ENCODE measurements around the gene ADGRV1. TPM values are rescaled to one million over a fixed set of nuclear protein-coding genes. Genes with fewer than 3 reads are reported as not detected.

ADGRV1 gene
- total RNA-seq, result under 1 TPM in 1 of 2 experiments, not detected in 1; 0.26 TPM

GRCh38 chr5:90558344-90559192, at the start of gene ADGRV1:
TSS of gene ADGRV1 (plus strand) at chr5:90558797. CDS start at chr5:90558896, 99 bp downstream.
- Mint-ChIP-seq H3K27me3 (ENCODE audit: low read depth) (peaks cover 55% of the 10 kb centered on the region), H3K27ac (no peak within 1 kb of the TSS), H3K36me3 (ENCODE audit: low read depth) (no peaks in the 10 kb centered on the region), H3K9me3 (ENCODE audit: insufficient read depth) (no peaks in the 10 kb centered on the region), H3K4me1 (ENCODE audit: low read depth) (peaks cover 12% of the 10 kb centered on the region), H3K4me3 (peak within 1 kb of the TSS; percentile 49)
- POLR2A ChIA-PET, result no interaction called here
- CTCF ChIA-PET, result no interaction called here
- ATAC-seq, result peak; percentile 75
- DNase-seq, result no peak

- Mint-ChIP-seq H3K4me3 (no peak overlapping the region), H3K36me3 (ENCODE audit: low read depth) (peaks cover 5% of the 10 kb centered on the region), H3K9me3 (ENCODE audit: insufficient read depth) (no peaks in the 10 kb centered on the region), H3K27ac (no peak overlapping the region), H3K4me1 (ENCODE audit: low read depth) (peaks cover 9% of the 10 kb centered on the region), H3K27me3 (ENCODE audit: low read depth) (no peaks in the 10 kb centered on the region)
- ATAC-seq (no peak), DNase-seq (no peak)
- ChIA-PET CTCF (no interaction called here), POLR2A (no interaction called here)
Measured at GRCh38 chr5:90510438-90510837, 48.2 kb upstream of the ADGRV1 start.

GRCh38 chr5:90514520-90514919, 44.1 kb upstream of the ADGRV1 start:
- no peak for ATAC-seq
- Mint-ChIP-seq H3K4me1 (ENCODE audit: low read depth) (peaks cover 6% of the 10 kb centered on the region), H3K9me3 (ENCODE audit: insufficient read depth) (no peaks in the 10 kb centered on the region), H3K27me3 (ENCODE audit: low read depth) (no peaks in the 10 kb centered on the region), H3K27ac (no peak overlapping the region), H3K4me3 (no peak overlapping the region), H3K36me3 (ENCODE audit: low read depth) (peaks cover 19% of the 10 kb centered on the region)
- DNase-seq, result no peak
- CTCF ChIA-PET, result no interaction called here
- POLR2A ChIA-PET, result interaction anchor here (0.9 kb wide), 1 partner anchor 38 kb away, joined by 3 read pairs; no protein-coding TSS in a partner anchor

- CTCF ChIA-PET, result interaction anchor here (1.1 to 1.3 kb wide), 3 partner anchors 10 to 79 kb away, joined by 3 to 6 read pairs (median 4); partner anchors contain the start of gene LYSMD3
- Mint-ChIP-seq H3K36me3 (ENCODE audit: low read depth) (peaks cover 49% of the 10 kb centered on the region), H3K4me1 (ENCODE audit: low read depth) (peaks cover 6% of the 10 kb centered on the region), H3K27me3 (ENCODE audit: low read depth) (no peaks in the 10 kb centered on the region), H3K27ac (no peak overlapping the region), H3K4me3 (no peak overlapping the region), H3K9me3 (ENCODE audit: insufficient read depth) (no peaks in the 10 kb centered on the region)
- no peak for ATAC-seq
- DNase-seq, result no peak
- POLR2A ChIA-PET, result interaction anchor here (0.7 to 1.9 kb wide), 2 partner anchors 44 to 109 kb away, joined by 3 to 5 read pairs; partner anchors contain the start of genes CETN3, MBLAC2 and POLR3G
Measured at GRCh38 chr5:90518661-90519060, 39.9 kb upstream of the ADGRV1 start.

- Mint-ChIP-seq H3K4me1 (ENCODE audit: low read depth) (peaks cover 6% of the 10 kb centered on the region), H3K27me3 (ENCODE audit: low read depth) (no peaks in the 10 kb centered on the region), H3K27ac (no peak overlapping the region), H3K36me3 (ENCODE audit: low read depth) (peaks cover 51% of the 10 kb centered on the region), H3K4me3 (no peak overlapping the region), H3K9me3 (ENCODE audit: insufficient read depth) (no peaks in the 10 kb centered on the region)
- DNase-seq (no peak), ATAC-seq (no peak)
- ChIA-PET CTCF (interaction anchor here (1.1 to 1.3 kb wide), 3 partner anchors 9 to 80 kb away, joined by 3 to 6 read pairs (median 4); partner anchors contain the start of gene LYSMD3), POLR2A (interaction anchor here (1.9 kb wide), 1 partner anchor 109 kb away, joined by 5 read pairs; the partner anchor contains the start of gene CETN3)
Measured at GRCh38 chr5:90519081-90519480, 39.5 kb upstream of the ADGRV1 start.

GRCh38 chr5:90528601-90529193, 29.9 kb upstream of the ADGRV1 start:
- CTCF ChIA-PET, result interaction anchor here (0.5 to 3.8 kb wide), 7 partner anchors 10 to 119 kb away, joined by 3 to 76 read pairs (median 3); partner anchors contain the start of genes CETN3, MBLAC2 and POLR3G
- POLR2A ChIA-PET, result interaction anchor here (1.1 to 3.1 kb wide), 4 partner anchors 8 to 119 kb away, joined by 3 to 22 read pairs (median 6); partner anchors contain the start of genes CETN3, MBLAC2 and POLR3G
- peak; percentile 44 for DNase-seq

GRCh38 chr5:90529194-90529938, 29.2 kb upstream of the ADGRV1 start, which contains the start of gene LYSMD3:
TSS of gene LYSMD3 (minus strand) at chr5:90529584. CDS start at chr5:90525289, 4,295 bp downstream.
- Mint-ChIP-seq H3K27ac (peak within 1 kb of the TSS; percentile 97), H3K36me3 (ENCODE audit: low read depth) (peaks cover 16% of the 10 kb centered on the region)
- POLR2A ChIA-PET, result interaction anchor here (1.1 to 3.1 kb wide), 3 partner anchors 8 to 120 kb away, joined by 3 to 22 read pairs (median 9); partner anchors contain the start of genes CETN3, MBLAC2 and POLR3G

More at GRCh38 chr5:90528601-90529193, 29.9 kb upstream of the ADGRV1 start:
- H3K4me3 Mint-ChIP-seq, result peak overlapping the region; percentile 95
- ATAC-seq, result peak; percentile 4
- peak overlapping the region; percentile 90 for H3K27ac Mint-ChIP-seq
- H3K9me3 Mint-ChIP-seq (ENCODE audit: insufficient read depth), result no peaks in the 10 kb centered on the region
- H3K27me3 Mint-ChIP-seq (ENCODE audit: low read depth), result peaks cover 14% of the 10 kb centered on the region
- peaks cover 18% of the 10 kb centered on the region for H3K36me3 Mint-ChIP-seq (ENCODE audit: low read depth)
- peaks cover 26% of the 10 kb centered on the region for H3K4me1 Mint-ChIP-seq (ENCODE audit: low read depth)

GRCh38 chr5:90529939-90530677, 28.5 kb upstream of the ADGRV1 start:
- ChIA-PET CTCF (interaction anchor here (0.6 to 3.8 kb wide), 19 partner anchors 9 to 1802 kb away, joined by 3 to 76 read pairs (median 5); partner anchors contain the start of genes CETN3, MBLAC2 and POLR3G), POLR2A (interaction anchor here (3.1 kb wide), 1 partner anchor 121 kb away, joined by 22 read pairs; the partner anchor contains the start of gene CETN3)
- Mint-ChIP-seq H3K27ac (peak overlapping the region; percentile 97), H3K4me1 (ENCODE audit: low read depth) (peaks cover 24% of the 10 kb centered on the region), H3K4me3 (peak overlapping the region; percentile 95), H3K27me3 (ENCODE audit: low read depth) (peaks cover 21% of the 10 kb centered on the region), H3K9me3 (ENCODE audit: insufficient read depth) (no peaks in the 10 kb centered on the region), H3K36me3 (ENCODE audit: low read depth) (peaks cover 11% of the 10 kb centered on the region)
- DNase-seq (peak; percentile 70), ATAC-seq (peak; percentile 47)

More at GRCh38 chr5:90529194-90529938, 29.2 kb upstream of the ADGRV1 start, which contains the start of gene LYSMD3:
- CTCF ChIA-PET, result interaction anchor here (0.6 to 3.8 kb wide), 18 partner anchors 10 to 1801 kb away, joined by 3 to 76 read pairs (median 5); partner anchors contain the start of genes CETN3, MBLAC2 and POLR3G
- Mint-ChIP-seq H3K9me3 (ENCODE audit: insufficient read depth) (no peaks in the 10 kb centered on the region), H3K4me1 (ENCODE audit: low read depth) (peaks cover 26% of the 10 kb centered on the region), H3K27me3 (ENCODE audit: low read depth) (peaks cover 20% of the 10 kb centered on the region), H3K4me3 (peak within 1 kb of the TSS; percentile 95)
- peak; percentile 95 for ATAC-seq
- DNase-seq, result peak; percentile 98

GRCh38 chr5:90530736-90531487, 27.7 kb upstream of the ADGRV1 start:
- H3K27me3 Mint-ChIP-seq (ENCODE audit: low read depth), result peaks cover 24% of the 10 kb centered on the region
- no peak overlapping the region for H3K4me3 Mint-ChIP-seq
- DNase-seq (no peak), ATAC-seq (no peak)
- no peak overlapping the region for H3K27ac Mint-ChIP-seq
- no peaks in the 10 kb centered on the region for H3K9me3 Mint-ChIP-seq (ENCODE audit: insufficient read depth)
- peaks cover 7% of the 10 kb centered on the region for H3K36me3 Mint-ChIP-seq (ENCODE audit: low read depth)
- ChIA-PET CTCF (interaction anchor here (0.9 to 3.8 kb wide), 16 partner anchors 8 to 1802 kb away, joined by 3 to 76 read pairs (median 5); partner anchors contain the start of genes CETN3, MBLAC2 and POLR3G), POLR2A (interaction anchor here (3.1 kb wide), 1 partner anchor 122 kb away, joined by 22 read pairs; the partner anchor contains the start of gene CETN3)
- peaks cover 23% of the 10 kb centered on the region for H3K4me1 Mint-ChIP-seq (ENCODE audit: low read depth)

GRCh38 chr5:90533794-90534193, 24.8 kb upstream of the ADGRV1 start:
- Mint-ChIP-seq H3K27ac (no peak overlapping the region), H3K27me3 (ENCODE audit: low read depth) (peaks cover 30% of the 10 kb centered on the region), H3K9me3 (ENCODE audit: insufficient read depth) (no peaks in the 10 kb centered on the region), H3K4me3 (no peak overlapping the region), H3K36me3 (ENCODE audit: low read depth) (no peaks in the 10 kb centered on the region), H3K4me1 (ENCODE audit: low read depth) (no peaks in the 10 kb centered on the region)
- CTCF ChIA-PET, result no interaction called here
- DNase-seq (no peak), ATAC-seq (no peak)
- POLR2A ChIA-PET, result no interaction called here

Data from activated CD8-positive, alpha-beta T cell treated with anti-CD3 and anti-CD28 coated beads, Interleukin-2, amount 10 ng/mL, durations not matched to agents 7 days and 5 days (primary cell).